Loucy (cell line): Measurements from ENCODE around the gene HMGXB3.

Experiments used
- H2AFZ ChIP-seq: fragments of 200-600 bp; sonication (generic); 2 replicates; pipeline ENCODE4 v1.6.0; 2016; ENCODE audit warnings: antibody characterized with exemption, mild to moderate bottlenecking, low read length, moderate library complexity
- H3F3A ChIP-seq: fragments of 200-600 bp; 2 replicates; pipeline ENCODE4 v1.6.0; 2016; ENCODE audit warnings: antibody characterized with exemption, low read depth, mild to moderate bottlenecking
- H3K27me3 ChIP-seq: fragments of 200-600 bp; sonication (generic); 2 replicates; pipeline ENCODE4 v1.6.1; 2014; ENCODE audit warnings: low read length, mild to moderate bottlenecking; ENCODE audit not compliant: insufficient read depth, poor library complexity, severe bottlenecking
- H3K36me3 ChIP-seq: fragments of 200-600 bp; sonication (generic); 2 replicates; pipeline ENCODE4 v1.6.1; 2016; ENCODE audit warnings: low read length; ENCODE audit not compliant: insufficient read depth
- H3K4me1 ChIP-seq: fragments of 200-600 bp; sonication (generic); 2 replicates; pipeline ENCODE4 v1.5.1; 2014; ENCODE audit warnings: low read length, mild to moderate bottlenecking; ENCODE audit not compliant: insufficient read depth, poor library complexity, severe bottlenecking
- H3K4me2 ChIP-seq: fragments of 200-600 bp; sonication (generic); 2 replicates; pipeline ENCODE4 v1.6.0; 2014; ENCODE audit warnings: antibody characterized with exemption, low read length, low read depth, mild to moderate bottlenecking; ENCODE audit not compliant: poor library complexity, severe bottlenecking
- H3K4me3 ChIP-seq: fragments of 200-600 bp; sonication (generic); 2 replicates; pipeline ENCODE4 v1.5.1; 2014; ENCODE audit warnings: low read length, mild to moderate bottlenecking, mixed read lengths; ENCODE audit not compliant: poor library complexity, severe bottlenecking
- H3K79me2 ChIP-seq: fragments of 200-600 bp; sonication (generic); 2 replicates; pipeline ENCODE4 v1.6.1; 2014; ENCODE audit warnings: low read length; ENCODE audit not compliant: insufficient read depth
- H3K9ac ChIP-seq: fragments of 200-600 bp; sonication (generic); 2 replicates; pipeline ENCODE4 v1.6.0; 2014; ENCODE audit warnings: mild to moderate bottlenecking, low read depth, low read length, moderate library complexity; ENCODE audit not compliant: poor library complexity, severe bottlenecking
- H3K9me2 ChIP-seq: fragments of 200-600 bp; sonication (generic); replicated peaks from 2 replicates; pipeline ENCODE4 v1.6.1; 2016; ENCODE audit warnings: low read depth, low read length, mixed read lengths
- H3K9me3 ChIP-seq: fragments of 200-600 bp; sonication (generic); 2 replicates; pipeline ENCODE4 v1.6.1; 2014; ENCODE audit warnings: mild to moderate bottlenecking, antibody characterized with exemption, low read length, low read depth; ENCODE audit not compliant: insufficient read depth
- H4K20me1 ChIP-seq: fragments of 200-600 bp; sonication (generic); 2 replicates; pipeline ENCODE4 v1.6.0; 2014; ENCODE audit warnings: antibody characterized with exemption, low read length, mild to moderate bottlenecking; ENCODE audit not compliant: insufficient read depth, poor library complexity, severe bottlenecking
- EZH2phosphoT487 ChIP-seq: fragments of 200-600 bp; IDR thresholded peaks from 2 replicates; pipeline ENCODE4 v1.6.1; 2018; ENCODE audit warnings: antibody characterized with exemption, mild to moderate bottlenecking, moderate library complexity, borderline replicate concordance
- TF ChIP-seq, protein P1 (sequence below): fragments of 200-600 bp; sonication (generic); conservative IDR thresholded peaks from 2 replicates; pipeline ENCODE4 v1.5.1; 2014; ENCODE audit warnings: mild to moderate bottlenecking, antibody characterized with exemption, low read length

The HMGXB3 gene

DNA sequence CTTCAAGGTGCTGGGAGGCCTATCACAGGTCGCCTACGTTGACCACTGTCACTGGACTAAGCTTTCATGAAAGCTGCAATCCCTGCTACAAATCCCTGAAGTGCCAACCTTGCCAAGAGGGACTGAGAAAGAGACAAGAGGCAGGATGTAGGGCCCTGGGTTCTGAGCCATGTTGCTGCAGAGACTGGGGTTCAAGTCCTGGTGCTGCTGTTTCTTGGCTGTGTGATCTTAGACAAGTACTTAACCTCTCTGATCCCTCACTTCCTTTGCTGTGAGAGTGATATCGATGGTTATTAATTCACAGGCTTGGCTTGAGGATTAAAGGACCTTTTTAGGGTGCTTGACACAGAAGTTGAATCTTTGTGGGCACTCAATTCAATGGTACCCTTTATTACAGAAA, 70.3 kb downstream of the HMGXB3 start:
- Histone ChIP-seq H3K9me2 (no peaks in the 10 kb centered on the region), H3K36me3 (no peaks in the 10 kb centered on the region), H3K4me1 (peaks cover 29% of the 10 kb centered on the region), H3K4me3 (no peak overlapping the region), H3K9ac (no peak overlapping the region), H3K79me2 (no peaks in the 10 kb centered on the region), H3F3A (no peaks in the 10 kb centered on the region), H4K20me1 (no peaks in the 10 kb centered on the region), H3K4me2 (no peak overlapping the region), H3K27me3 (no peaks in the 10 kb centered on the region), H3K9me3 (no peaks in the 10 kb centered on the region), H2AFZ (no peak overlapping the region)
- no peak for TF ChIP-seq EZH2phosphoT487
- TF ChIP-seq, protein P1, sequence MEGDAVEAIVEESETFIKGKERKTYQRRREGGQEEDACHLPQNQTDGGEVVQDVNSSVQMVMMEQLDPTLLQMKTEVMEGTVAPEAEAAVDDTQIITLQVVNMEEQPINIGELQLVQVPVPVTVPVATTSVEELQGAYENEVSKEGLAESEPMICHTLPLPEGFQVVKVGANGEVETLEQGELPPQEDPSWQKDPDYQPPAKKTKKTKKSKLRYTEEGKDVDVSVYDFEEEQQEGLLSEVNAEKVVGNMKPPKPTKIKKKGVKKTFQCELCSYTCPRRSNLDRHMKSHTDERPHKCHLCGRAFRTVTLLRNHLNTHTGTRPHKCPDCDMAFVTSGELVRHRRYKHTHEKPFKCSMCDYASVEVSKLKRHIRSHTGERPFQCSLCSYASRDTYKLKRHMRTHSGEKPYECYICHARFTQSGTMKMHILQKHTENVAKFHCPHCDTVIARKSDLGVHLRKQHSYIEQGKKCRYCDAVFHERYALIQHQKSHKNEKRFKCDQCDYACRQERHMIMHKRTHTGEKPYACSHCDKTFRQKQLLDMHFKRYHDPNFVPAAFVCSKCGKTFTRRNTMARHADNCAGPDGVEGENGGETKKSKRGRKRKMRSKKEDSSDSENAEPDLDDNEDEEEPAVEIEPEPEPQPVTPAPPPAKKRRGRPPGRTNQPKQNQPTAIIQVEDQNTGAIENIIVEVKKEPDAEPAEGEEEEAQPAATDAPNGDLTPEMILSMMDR, result no peak

DNA sequence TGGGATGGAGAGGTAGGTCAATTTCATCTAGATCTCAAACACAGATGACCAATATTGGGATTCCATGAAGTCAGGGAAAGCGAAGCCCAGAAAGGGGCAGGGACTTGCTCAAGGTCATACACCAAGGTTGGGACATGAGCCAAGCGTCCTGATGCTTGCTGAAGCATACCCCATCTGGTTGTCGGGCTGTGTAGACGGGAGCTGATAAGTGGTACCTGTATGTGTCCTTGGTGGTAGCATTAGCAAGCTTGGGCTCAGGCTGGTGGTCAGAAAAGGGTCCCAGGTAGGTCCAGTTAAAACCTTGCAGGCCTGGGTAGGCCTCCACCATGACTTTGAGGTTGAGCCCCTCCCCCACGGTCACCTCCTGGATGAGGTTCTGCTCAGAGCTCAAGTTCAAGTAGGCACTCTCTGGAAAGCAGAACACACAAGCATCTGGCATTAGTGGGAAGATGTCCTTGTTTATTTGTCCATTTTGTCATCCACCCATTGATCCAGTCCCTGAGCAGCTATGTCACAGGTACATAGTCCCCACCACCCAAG, 72.6 kb downstream of the HMGXB3 start:
- Histone ChIP-seq H3K4me2 (no peak overlapping the region), H3K36me3 (no peaks in the 10 kb centered on the region), H3K9me2 (no peaks in the 10 kb centered on the region), H3K9me3 (no peaks in the 10 kb centered on the region), H3F3A (no peaks in the 10 kb centered on the region), H3K4me1 (peaks cover 7% of the 10 kb centered on the region), H3K4me3 (no peak overlapping the region), H4K20me1 (no peaks in the 10 kb centered on the region), H3K27me3 (no peaks in the 10 kb centered on the region), H3K79me2 (no peaks in the 10 kb centered on the region), H2AFZ (no peak overlapping the region), H3K9ac (no peak overlapping the region)
- no peak for TF ChIP-seq EZH2phosphoT487
- TF ChIP-seq, protein P1, result no peak

DNA sequence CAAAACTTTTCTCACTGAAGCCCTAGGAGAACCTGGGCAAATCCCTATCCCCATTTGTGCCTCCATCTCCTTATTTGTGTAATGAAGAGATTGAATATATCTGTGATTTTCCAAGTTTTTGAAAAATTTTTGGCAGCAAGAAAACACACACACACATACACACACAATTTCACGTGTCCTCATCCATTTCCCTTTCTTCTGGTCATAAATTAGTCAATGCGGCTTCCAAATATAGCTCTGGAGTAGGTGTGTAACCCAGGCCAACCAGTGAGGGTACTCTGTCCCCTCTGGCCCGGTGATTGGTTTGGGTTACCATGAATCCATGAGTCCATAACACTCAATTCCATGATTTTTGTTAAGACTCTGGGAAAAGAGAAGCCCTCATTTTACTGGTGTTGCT, 73.1 kb downstream of the HMGXB3 start:
- Histone ChIP-seq H3K9me2 (no peaks in the 10 kb centered on the region), H3K4me1 (peaks cover 2% of the 10 kb centered on the region), H3K4me2 (no peak overlapping the region), H3K9me3 (no peaks in the 10 kb centered on the region), H3K79me2 (no peaks in the 10 kb centered on the region), H3K9ac (no peak overlapping the region), H2AFZ (no peak overlapping the region), H4K20me1 (no peaks in the 10 kb centered on the region), H3K27me3 (no peaks in the 10 kb centered on the region), H3F3A (no peaks in the 10 kb centered on the region), H3K36me3 (no peaks in the 10 kb centered on the region), H3K4me3 (no peak overlapping the region)
- no peak for TF ChIP-seq EZH2phosphoT487
- TF ChIP-seq, protein P1, result no peak
